Peyer's patch (tissue), 4 donors: ENCODE measurements around the gene PTAR1.

Source experiments
- CTCF ChIP-seq, 6 experiments: fragments of 450-650 bp in 4 of 6; fragments of 200-600 bp in 2 of 6; sonication (generic) in 1 of 6; IDR thresholded peaks; one replicate each; pipeline ENCODE4 v1.5.1; 2017 to 2019; ENCODE audit warnings: antibody characterized with exemption in 6 of 6, mild to moderate bottlenecking in 3 of 6, moderate library complexity in 1 of 6
- POLR2A ChIP-seq, 2 donors: fragments of 450-650 bp; IDR thresholded peaks; one replicate each; pipeline ENCODE4 v1.5.1; 2017; ENCODE audit warnings: antibody characterized with exemption in 2 of 2, mild to moderate bottlenecking in 2 of 2, moderate library complexity in 2 of 2

DNA sequence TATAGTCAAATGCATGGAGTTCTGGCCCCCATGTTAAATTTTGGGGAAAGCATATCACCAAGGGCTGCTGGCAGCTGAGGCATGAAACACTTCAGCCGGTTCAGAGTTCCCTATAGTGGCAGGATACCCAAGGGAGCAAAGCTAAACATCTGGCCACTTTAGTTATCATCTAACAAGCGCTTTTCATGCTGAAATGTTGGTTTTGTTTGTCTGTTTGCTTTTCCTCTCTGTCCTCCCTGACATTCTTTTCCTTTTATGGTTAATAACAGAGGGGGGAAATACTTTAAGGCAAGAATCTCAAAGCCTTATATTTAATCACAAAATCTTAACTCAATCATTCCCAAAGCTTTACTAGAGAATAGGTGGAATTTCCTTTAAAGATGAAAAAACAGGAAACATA is 99.5 kb downstream of the PTAR1 start:
- no peak for TF ChIP-seq CTCF (IDR thresholded peaks at IDR 0.05)
- TF ChIP-seq POLR2A (IDR thresholded peaks at IDR 0.05): no peak
